ENCODE data around the gene ALPI. TPM values are rescaled to one million over a fixed set of nuclear protein-coding genes. Genes with fewer than 3 reads are reported as not detected.

The ALPI gene
- total RNA-seq, 1 donor from 2014 or later = not detected

- no peak for FAIRE-seq
- no peak for DNase-seq (ENCODE audit: low spot score in 2 of 2)
Observed at GRCh38 chr2:232493701-232494474, 37.9 kb downstream of the ALPI start.

- no peak for DNase-seq (ENCODE audit: low spot score in 2 of 2)
Observed at GRCh38 chr2:232494542-232494941, 38.6 kb downstream of the ALPI start.

DNA sequence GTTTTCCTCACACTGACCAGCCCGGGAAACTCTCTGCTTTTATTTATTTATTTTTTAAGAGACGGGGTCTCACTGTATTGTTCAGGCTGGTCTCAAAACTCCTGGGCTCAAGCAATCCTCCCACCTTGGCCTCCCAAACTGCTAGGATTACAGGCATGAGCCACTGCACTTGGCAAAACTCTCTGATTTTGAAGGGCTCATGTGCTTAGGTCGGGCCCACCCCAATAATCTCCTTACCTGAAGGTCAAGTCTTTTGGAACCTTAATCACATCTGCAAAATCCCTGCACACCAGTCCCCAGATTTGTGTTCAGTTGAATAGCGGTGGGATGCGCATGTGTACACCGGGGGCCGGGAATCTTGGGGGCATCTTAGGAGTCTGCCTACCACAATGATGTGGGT, 39.3 kb downstream of the ALPI start:
- FAIRE-seq (no peak), DNase-seq (ENCODE audit: low spot score in 2 of 2) (no peak)

More at GRCh38 chr2:232494542-232494941, 38.6 kb downstream of the ALPI start:
- no peak for FAIRE-seq

DNA sequence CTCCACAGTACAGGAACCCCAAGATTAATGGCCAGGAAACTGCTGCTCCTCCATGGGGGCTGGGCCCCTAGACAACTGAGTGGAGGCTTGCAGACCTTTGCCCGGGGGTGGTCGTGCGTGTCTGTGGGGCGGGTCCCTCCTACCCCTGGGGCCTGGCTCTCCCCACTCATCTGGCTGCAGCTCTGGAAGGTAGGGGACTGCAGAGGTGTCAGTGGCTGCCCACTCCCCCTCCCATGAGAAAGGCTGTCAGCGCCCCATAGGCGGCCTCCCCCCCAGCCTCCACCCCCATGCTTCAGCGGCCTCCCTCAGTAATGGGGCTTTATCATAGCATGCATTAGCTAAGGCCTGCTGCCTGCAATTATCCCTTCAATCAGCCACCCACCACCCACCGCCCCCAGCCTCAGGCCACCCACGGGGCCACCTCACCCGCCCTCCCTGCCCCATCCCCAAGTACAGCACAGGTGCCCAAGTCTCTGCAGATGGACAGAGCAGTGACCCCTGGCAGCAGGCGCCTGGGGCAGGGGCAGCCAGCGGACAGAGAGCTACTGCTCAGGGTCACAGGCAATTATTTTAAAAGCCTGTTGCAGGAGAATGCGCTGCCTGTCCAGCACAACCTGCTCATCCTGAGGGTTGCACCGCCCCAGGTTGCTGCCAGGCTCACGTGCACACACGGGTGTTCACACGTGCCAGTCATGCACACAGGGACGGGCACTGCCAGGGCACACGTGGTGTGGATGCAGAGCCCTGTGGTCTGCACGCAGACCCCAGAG, 40.7 kb downstream of the ALPI start:
- FAIRE-seq (no peak), DNase-seq (ENCODE audit: low spot score in 2 of 2) (no peak)

- DNase-seq (ENCODE audit: low spot score in 2 of 2) (no peak), FAIRE-seq (no peak)
Observed at GRCh38 chr2:232497348-232497747, 41.4 kb downstream of the ALPI start.

- FAIRE-seq (no peak), DNase-seq (ENCODE audit: low spot score in 2 of 2) (no peak)
Observed at GRCh38 chr2:232498452-232498851, 42.5 kb downstream of the ALPI start.

DNA sequence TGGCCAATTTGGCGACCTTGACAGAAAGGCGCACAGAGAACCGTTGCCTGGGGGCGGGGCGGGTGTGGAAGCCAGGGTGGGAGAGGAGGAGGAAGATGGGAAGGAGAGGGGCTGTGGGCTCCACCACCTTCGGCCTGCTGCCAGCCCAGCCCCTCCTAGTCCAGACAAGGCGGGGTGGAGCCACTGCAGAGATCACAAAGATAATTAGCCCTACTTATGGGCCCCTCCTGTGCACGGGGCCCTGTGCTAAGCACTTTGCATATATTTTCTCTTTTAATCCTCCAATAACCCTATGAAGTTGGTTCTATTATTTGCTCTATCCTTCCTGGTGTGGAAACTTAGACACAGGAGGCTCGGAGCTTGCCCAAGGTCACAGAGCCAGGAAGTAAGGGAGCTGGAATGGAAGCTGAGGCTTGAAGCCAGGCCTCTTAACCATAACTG, 45.4 kb downstream of the ALPI start:
- no peak for DNase-seq (ENCODE audit: low spot score in 2 of 2)

GRCh38 chr2:232501794-232502390, 45.9 kb downstream of the ALPI start:
- FAIRE-seq (no peak), DNase-seq (ENCODE audit: low spot score in 2 of 2) (no peak)

More for the DNA sequence above, 45.4 kb downstream of the ALPI start:
- no peak for FAIRE-seq

- no peak for DNase-seq (ENCODE audit: low spot score in 2 of 2)
- no peak for FAIRE-seq
Observed at GRCh38 chr2:232502511-232502910, 46.6 kb downstream of the ALPI start.

GRCh38 chr2:232502911-232503808, 47.2 kb downstream of the ALPI start:
- DNase-seq (ENCODE audit: low spot score in 2 of 2) (peak; percentile 57 to 86), FAIRE-seq (no peak)

GRCh38 chr2:232503809-232504323, 47.9 kb downstream of the ALPI start:
- FAIRE-seq (no peak), DNase-seq (ENCODE audit: low spot score in 2 of 2) (no peak)

GRCh38 chr2:232504438-232504837, 48.5 kb downstream of the ALPI start:
- FAIRE-seq (no peak), DNase-seq (ENCODE audit: low spot score in 2 of 2) (no peak)

- DNase-seq (ENCODE audit: low spot score in 2 of 2) (no peak), FAIRE-seq (no peak)
Observed at GRCh38 chr2:232505856-232506255, 49.9 kb downstream of the ALPI start.

- FAIRE-seq = no peak
- no peak for DNase-seq (ENCODE audit: low spot score in 2 of 2)
Observed at GRCh38 chr2:232506709-232507108, 50.8 kb downstream of the ALPI start.

- DNase-seq (ENCODE audit: low spot score in 2 of 2) = no peak
- FAIRE-seq = no peak
Observed at GRCh38 chr2:232508251-232508650, 52.3 kb downstream of the ALPI start.

Other genes starting within 250 kb of the ALPI start
- not detected for gene ALPP, start 77.4 kb upstream of the ALPI start, total RNA-seq
- not detected for gene ALPG, start 49.3 kb upstream of the ALPI start, total RNA-seq
- 2.4 TPM for gene ECEL1, start 31.7 kb downstream of the ALPI start, total RNA-seq
- under 0.01 TPM for gene PRSS56, start 64.2 kb downstream of the ALPI start, total RNA-seq
- gene CHRND, start 70.0 kb downstream of the ALPI start, total RNA-seq = not detected
- gene CHRNG, start 83.5 kb downstream of the ALPI start, total RNA-seq = not detected
- 10.6 TPM for gene TIGD1, start 94.4 kb downstream of the ALPI start, total RNA-seq
- 38.3 TPM for gene EIF4E2, start 94.5 kb downstream of the ALPI start, total RNA-seq
- 0.82 TPM for gene EFHD1, start 177.5 kb downstream of the ALPI start, total RNA-seq
- 98.2 TPM for gene GIGYF2, start 241.2 kb downstream of the ALPI start, total RNA-seq